Panc1 (cell line): ENCODE results near the gene OR2M5.

Experiments
- CTCF ChIP-seq: fragments of 450-650 bp; IDR thresholded peaks from 2 replicates; pipeline ENCODE4 v1.5.1; 2017; ENCODE audit warnings: mild to moderate bottlenecking
- REST ChIP-seq, 2 experiments: IDR thresholded peaks; 2 replicates each; pipeline ENCODE4 v1.6.1; 2011 to 2012; ENCODE audit warnings: low read depth in 2 of 2, control low read depth in 1 of 2, low read length in 1 of 2, mild to moderate bottlenecking in 1 of 2, moderate library complexity in 1 of 2; ENCODE audit not compliant: insufficient read depth in 1 of 2
- SIN3A ChIP-seq: IDR thresholded peaks from 2 replicates; pipeline ENCODE4 v1.6.1; 2012; ENCODE audit warnings: low read depth, mild to moderate bottlenecking, low read length, moderate library complexity, borderline replicate concordance; ENCODE audit not compliant: insufficient read depth
- TCF7L2 ChIP-seq: IDR thresholded peaks from 2 replicates; pipeline ENCODE4 v1.6.1; 2011; ENCODE audit warnings: mild to moderate bottlenecking, low read depth, low read length, inconsistent platforms

GRCh38 chr1:248140846-248141245 is 4.1 kb upstream of the OR2M5 start:
- no peak for TF ChIP-seq CTCF
- TF ChIP-seq TCF7L2 = no peak
- TF ChIP-seq REST (IDR thresholded peaks at IDR 0.05; ENCODE audit: insufficient read depth in 1 of 2, low read depth in 2 of 2, low read length in 1 of 2) = no peak
- no peak for TF ChIP-seq SIN3A
